IMR-90 (cell line): ENCODE measurements around the gene GNAO1. TPM values are rescaled to one million over a fixed set of nuclear protein-coding genes. Genes with fewer than 3 reads are reported as not detected.

ENCODE experiments used
- ATAC-seq: fragments of 200-7000 bp; cut with Tn5 transposase; 2 replicates; pipeline ENCODE4 v1.9.1; 2020; ENCODE audit warnings: low read depth, mild to moderate bottlenecking, moderate library complexity
- BruUV-seq: library from RNA; stranded (reverse); fragments of 400-500 nt; replicated peaks from 2 replicates; lab custom pipeline; 2021; lab: Mats Ljungman, UMichigan
- CTCF ChIA-PET: fragments of 300-600 bp; formaldehyde crosslinking; extraction: SDS; loops from one replicate; lab custom pipeline; 2021; ENCODE audit warnings: antibody characterized with exemption; lab: Yijun Ruan, JAX
- POLR2A ChIA-PET: fragments of 300-600 bp; sonication (Branson Sonifier 250); formaldehyde crosslinking; loops from one replicate; lab custom pipeline; 2022; ENCODE audit warnings: antibody characterized with exemption; ENCODE audit not compliant: unreplicated experiment; lab: Charles Lee
- DNase-seq: peaks from one replicate; pipeline ENCODE4 v3.0.0; 2013
- H2AFZ ChIP-seq: replicated peaks from 2 replicates; pipeline ENCODE3; 2013; ENCODE audit warnings: low read length, mild to moderate bottlenecking; ENCODE audit not compliant: poor library complexity
- H2AK5ac ChIP-seq: 2 replicates; pipeline ENCODE4 v1.6.1; 2013; ENCODE audit warnings: low read depth, low read length, inconsistent platforms
- H2AK9ac ChIP-seq: replicated peaks from 2 replicates; pipeline ENCODE3; 2013; ENCODE audit warnings: mild to moderate bottlenecking, low read depth, low read length, moderate library complexity; ENCODE audit not compliant: poor library complexity
- H2BK120ac ChIP-seq: 2 replicates; pipeline ENCODE4 v1.6.1; 2013; ENCODE audit warnings: low read depth, low read length, inconsistent platforms
- H2BK15ac ChIP-seq: 3 replicates; pipeline ENCODE4 v1.6.1; 2013; ENCODE audit warnings: low read depth, low read length, inconsistent platforms
- H2BK20ac ChIP-seq: 2 replicates; pipeline ENCODE4 v1.6.1; 2013; ENCODE audit warnings: low read depth, mild to moderate bottlenecking, inconsistent platforms, low read length, moderate library complexity
- H2BK5ac ChIP-seq: 2 replicates; pipeline ENCODE4 v1.6.1; 2013; ENCODE audit warnings: mild to moderate bottlenecking, low read depth, low read length, inconsistent platforms; ENCODE audit not compliant: poor library complexity, severe bottlenecking
- H3K14ac ChIP-seq: replicated peaks from 2 replicates; pipeline ENCODE4 v1.6.1; 2013; ENCODE audit warnings: low read depth, low read length, inconsistent platforms
- H3K18ac ChIP-seq: 2 replicates; pipeline ENCODE4 v1.6.1; 2013; ENCODE audit warnings: low read depth, low read length, control low read depth
- H3K23ac ChIP-seq: 2 replicates; pipeline ENCODE4 v1.6.1; 2013; ENCODE audit warnings: low read depth, low read length, inconsistent platforms
- H3K27ac ChIP-seq: 2 replicates; pipeline ENCODE4 v1.5.1; 2013; ENCODE audit warnings: mild to moderate bottlenecking, control low read depth, low read length; ENCODE audit not compliant: insufficient read depth
- H3K27me3 ChIP-seq: 2 replicates; pipeline ENCODE4 v1.6.1; 2013; ENCODE audit warnings: low read length; ENCODE audit not compliant: control insufficient read depth, insufficient read depth
- H3K36me3 ChIP-seq: 2 replicates; pipeline ENCODE4 v1.6.1; 2013; ENCODE audit warnings: low read length, mixed read lengths; ENCODE audit not compliant: control insufficient read depth, insufficient read depth
- H3K4ac ChIP-seq: 2 replicates; pipeline ENCODE4 v1.6.1; 2013; ENCODE audit warnings: low read depth, low read length, inconsistent platforms
- H3K4me1 ChIP-seq: 2 replicates; pipeline ENCODE4 v1.6.1; 2013; ENCODE audit warnings: low read length, mixed read lengths; ENCODE audit not compliant: control insufficient read depth, insufficient read depth
- H3K4me2 ChIP-seq: 2 replicates; pipeline ENCODE4 v1.6.1; 2013; ENCODE audit warnings: low read depth, mild to moderate bottlenecking, control low read depth, low read length, moderate library complexity
- H3K4me3 ChIP-seq: 2 replicates; pipeline ENCODE4 v1.5.1; 2013; ENCODE audit warnings: low read depth, mild to moderate bottlenecking, control low read depth, low read length, moderate library complexity; ENCODE audit not compliant: insufficient read depth
- H3K56ac ChIP-seq: 2 replicates; pipeline ENCODE4 v1.6.1; 2013; ENCODE audit warnings: low read length, inconsistent platforms; ENCODE audit not compliant: insufficient read depth; ENCODE audit errors: extremely low read depth
- H3K79me1 ChIP-seq, 2 experiments: 2 replicates each; pipeline ENCODE4 v1.6.1; 2013; ENCODE audit warnings: low read length in 2 of 2, inconsistent platforms in 1 of 2, low read depth in 1 of 2
- H3K9ac ChIP-seq: 2 replicates; pipeline ENCODE4 v1.6.1; 2013; ENCODE audit warnings: low read depth, low read length, control low read depth
- H3K9me1 ChIP-seq: 2 replicates; pipeline ENCODE4 v1.6.1; 2013; ENCODE audit warnings: low read length, inconsistent platforms; ENCODE audit not compliant: insufficient read depth
- H3K9me3 ChIP-seq: 2 replicates; pipeline ENCODE4 v1.6.1; 2013; ENCODE audit warnings: low read length; ENCODE audit not compliant: control insufficient read depth, insufficient read depth
- H4K20me1 ChIP-seq: 2 replicates; pipeline ENCODE4 v1.6.1; 2013; ENCODE audit warnings: low read length, inconsistent platforms; ENCODE audit not compliant: insufficient read depth
- H4K5ac ChIP-seq: 2 replicates; pipeline ENCODE4 v1.6.1; 2013; ENCODE audit warnings: mild to moderate bottlenecking, low read depth, low read length, control low read depth
- H4K8ac ChIP-seq, 2 experiments: 2 replicates each; pipeline ENCODE4 v1.6.1; 2013; ENCODE audit warnings: low read depth in 2 of 2, low read length in 2 of 2, control low read depth in 1 of 2, inconsistent platforms in 1 of 2
- H4K91ac ChIP-seq: 2 replicates; pipeline ENCODE4 v1.6.1; 2013; ENCODE audit warnings: low read depth, low read length, inconsistent platforms; ENCODE audit not compliant: insufficient read depth
- BHLHE40 ChIP-seq: fragments of 150-350 bp; IDR thresholded peaks from 2 replicates; pipeline ENCODE4 v1.6.1; 2016; ENCODE audit warnings: mild to moderate bottlenecking, low read depth, low read length
- CEBPB ChIP-seq: IDR thresholded peaks from 2 replicates; pipeline ENCODE4 v1.6.1; 2012; ENCODE audit warnings: low read depth, low read length, improper control_type of control experiment
- CHD1 ChIP-seq: IDR thresholded peaks from 2 replicates; pipeline ENCODE4 v1.6.1; 2012; ENCODE audit warnings: low read depth, low read length, improper control_type of control experiment
- ELK1 ChIP-seq: fragments of 150-350 bp; IDR thresholded peaks from 2 replicates; pipeline ENCODE4 v1.6.1; 2016; ENCODE audit warnings: low read depth, mild to moderate bottlenecking, low read length, moderate library complexity, borderline replicate concordance
- FOS ChIP-seq: fragments of 150-350 bp; IDR thresholded peaks from 2 replicates; pipeline ENCODE4 v1.6.1; 2016; ENCODE audit warnings: low read depth, low read length
- MAFK ChIP-seq: IDR thresholded peaks from 2 replicates; pipeline ENCODE4 v1.6.1; 2012; ENCODE audit warnings: low read depth, low read length, improper control_type of control experiment
- MAZ ChIP-seq: IDR thresholded peaks from 2 replicates; pipeline ENCODE4 v1.6.1; 2012; ENCODE audit warnings: low read depth, mild to moderate bottlenecking, low read length, improper control_type of control experiment, moderate library complexity, borderline replicate concordance
- MXI1 ChIP-seq: IDR thresholded peaks from 2 replicates; pipeline ENCODE4 v1.6.1; 2012; ENCODE audit warnings: low read depth, mild to moderate bottlenecking, low read length, moderate library complexity, borderline replicate concordance
- NFE2L2 ChIP-seq: fragments of 150-350 bp; IDR thresholded peaks from 2 replicates; pipeline ENCODE4 v1.6.1; 2016; ENCODE audit warnings: low read depth, mild to moderate bottlenecking, low read length
- POLR2A ChIP-seq: IDR thresholded peaks from 2 replicates; pipeline ENCODE4 v1.6.1; 2012; ENCODE audit warnings: mild to moderate bottlenecking, low read depth, low read length
- RAD21 ChIP-seq: IDR thresholded peaks from 2 replicates; pipeline ENCODE4 v1.6.1; 2012; ENCODE audit warnings: low read length, improper control_type of control experiment
- RCOR1 ChIP-seq: IDR thresholded peaks from 2 replicates; pipeline ENCODE4 v1.6.1; 2012; ENCODE audit warnings: mild to moderate bottlenecking, low read length, improper control_type of control experiment; ENCODE audit not compliant: insufficient replicate concordance
- RFX5 ChIP-seq: IDR thresholded peaks from 2 replicates; pipeline ENCODE4 v1.8.0; 2012; ENCODE audit warnings: low read depth, mild to moderate bottlenecking, low read length, moderate library complexity
- SMC3 ChIP-seq: fragments of 150-350 bp; IDR thresholded peaks from 2 replicates; pipeline ENCODE4 v1.6.1; 2016; ENCODE audit warnings: low read depth, mild to moderate bottlenecking, antibody characterized with exemption, low read length, moderate library complexity
- USF2 ChIP-seq: fragments of 150-350 bp; IDR thresholded peaks from 2 replicates; pipeline ENCODE4 v1.6.1; 2017; ENCODE audit warnings: mild to moderate bottlenecking, antibody characterized with exemption, low read length, low read depth
- WGBS, 2 experiments: methylation state at CpG; one replicate each; pipeline versions ENCODE4 v1.1.5 to v1.1.7; 2013; ENCODE audit warnings: missing lambda C conversion rate in 2 of 2; ENCODE audit not compliant: insufficient read length in 1 of 2; ENCODE audit errors: extremely low coverage in 2 of 2; 5-methylcytosine and 5-hydroxymethylcytosine counted together
- dilution Hi-C: fragments of 300-500 bp; cut with HindIII; formaldehyde crosslinking; loops from one replicate; pipeline ENCODE4 v1.14.3; 2018; ENCODE audit warnings: low sequenced_read_pairs; ENCODE audit not compliant: unreplicated experiment
- in situ Hi-C: fragments of 300-500 bp; cut with MboI; formaldehyde crosslinking; loops from 3 replicates; pipeline ENCODE4 v1.14.3; 2019; ENCODE audit warnings: low sequenced_read_pairs, inconsistent platforms, mixed read lengths
- intact Hi-C: fragments of 100-400 bp; cut with micrococcal nuclease; formaldehyde crosslinking; loops from 2 replicates; pipeline ENCODE4 v1.10.0; 2022
- polyA plus RNA-seq, 3 experiments: library from polyadenylated mRNA; depleted of rRNA; stranded (reverse); fragments of >200 nt; gene quantifications; 2 replicates each; pipeline ENCODE4 v1.2.3, GENCODE V29; 2012; ENCODE audit warnings: low replicate concordance in 1 of 3
- total RNA-seq: library from RNA; depleted of rRNA; stranded (reverse); fragments of >200 nt; gene quantifications from 2 replicates; pipeline ENCODE4 v1.2.3, GENCODE V29; 2012

GNAO1 gene
- total and polyA plus RNA-seq, 2 of the 4 experiments (the other 2 are of a cell fraction) = under 0.01 to 0.07 TPM

DNA sequence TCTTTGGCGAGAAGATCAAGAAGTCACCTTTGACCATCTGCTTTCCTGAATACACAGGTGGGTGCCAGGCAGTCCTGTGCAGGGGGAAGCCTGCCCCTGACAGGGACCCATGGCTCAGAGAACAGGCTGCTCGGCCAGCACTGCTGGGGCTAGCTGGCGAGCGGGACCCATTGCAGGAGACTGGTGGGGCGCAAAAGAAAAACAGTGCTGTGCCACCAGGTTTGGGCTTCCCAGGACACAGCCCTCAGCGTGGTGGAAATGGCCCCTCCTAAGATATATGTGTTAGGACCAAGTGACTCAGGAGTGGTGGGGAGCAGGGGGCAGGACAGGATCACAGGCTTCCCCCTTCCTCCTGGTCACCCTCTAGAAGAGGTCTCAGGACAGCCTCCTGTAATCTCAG, 160.2 kb downstream of the GNAO1 start (continued):
- no peak for TF ChIP-seq RFX5
- TF ChIP-seq MAFK = no peak
- TF ChIP-seq BHLHE40 = no peak
- TF ChIP-seq CHD1 = no peak

- Histone ChIP-seq H3K4me2 (no peak overlapping the region), H3K27me3 (peaks cover 5% of the 10 kb centered on the region; the same call in 1 of the 2 replicates), H3K79me1 (0 out of 4 replicates have a peak, but pooled peaks cover 0 to 2% of the 10 kb centered on the region in 2 experiments), H2AFZ (no peak overlapping the region), H3K9me1 (peaks cover 2% of the 10 kb centered on the region), H2AK5ac (no peak overlapping the region), H4K8ac (no peak overlapping the region), H3K14ac (no peak overlapping the region), H2AK9ac (no peak overlapping the region), H3K23ac (no peak overlapping the region), H3K4ac (no peak overlapping the region), H3K4me1 (peaks cover 7% of the 10 kb centered on the region), H4K20me1 (no peaks in the 10 kb centered on the region), H3K27ac (no peak overlapping the region), H2BK15ac (no peak overlapping the region), H2BK5ac (no peak overlapping the region), H3K9ac (no peak overlapping the region), H2BK120ac (no peak overlapping the region), H4K91ac (no peak overlapping the region), H4K5ac (no peak overlapping the region), H3K4me3 (no peak overlapping the region), H3K9me3 (no peaks in the 10 kb centered on the region), H2BK20ac (no peak overlapping the region), H3K18ac (no peak overlapping the region), H3K56ac (no peak overlapping the region), H3K36me3 (no peaks in the 10 kb centered on the region)
- no TSS peak for BruUV-seq
- ATAC-seq = no peak
- intact Hi-C loops = loop anchor here (10.0 kb wide), 1 partner anchor 252 kb away; the partner anchor contains the start of gene MT2A
- 72% methylated on average over 3 of the region's 7 CpGs; no CpG with 5 or more reads in 1 of the 2 experiments for WGBS, 2 experiments
- POLR2A ChIA-PET = no interaction called here
- dilution Hi-C loops = no loop called here
- CTCF ChIA-PET = no interaction called here
- DNase-seq = no peak
- in situ Hi-C loops = loop anchor here (25.0 kb wide), 1 partner anchor 865 kb away; the partner anchor contains the start of gene MMP2
- TF ChIP-seq ELK1 = no peak
- no peak for TF ChIP-seq NFE2L2
- no peak for TF ChIP-seq CHD1
- TF ChIP-seq CEBPB = no peak
- TF ChIP-seq SMC3 = no peak
- no peak for TF ChIP-seq RAD21
- no peak for TF ChIP-seq USF2
- no peak for TF ChIP-seq POLR2A
- TF ChIP-seq RFX5 = no peak
- no peak for TF ChIP-seq RCOR1
- no peak for TF ChIP-seq MAZ
- no peak for TF ChIP-seq FOS
- no peak for TF ChIP-seq MXI1
- no peak for TF ChIP-seq MAFK
- TF ChIP-seq BHLHE40 = no peak
Measured at GRCh38 chr16:56352351-56353053, 161.2 kb downstream of the GNAO1 start.
